ENCODE data around the gene EED. TPM values are rescaled to one million over a fixed set of nuclear protein-coding genes. Genes with fewer than 3 reads are reported as not detected.

The EED gene
- total and polyA plus RNA-seq, 4 donors = 5.4 to 17.1 (median 8.2) TPM

- TF ChIP-seq JUND (IDR thresholded peaks at IDR 0.05) (no peak), EGR1 (IDR thresholded peaks at IDR 0.05; ENCODE audit: low read depth in 2 of 2) (no peak), YY1 (IDR thresholded peaks at IDR 0.05) (no peak), RXRA (IDR thresholded peaks at IDR 0.05) (no peak)
Measured at GRCh38 chr11:86210898-86211297, 33.7 kb upstream of the EED start (continued).

GRCh38 chr11:86211619-86212018 lies 32.9 kb upstream of the EED start:
- no peaks in the 10 kb centered on the region for H3K36me3 ChIP-seq (ENCODE audit: control insufficient read depth in 4 of 4, insufficient read depth in 3 of 4, low read depth in 1 of 4, low read length in 3 of 4)
- H3K27me3 ChIP-seq (ENCODE audit: control insufficient read depth in 4 of 4, insufficient read depth in 4 of 4, low read length in 3 of 4) = no peaks in the 10 kb centered on the region
- no peak overlapping the region for H3K9ac ChIP-seq (ENCODE audit: low read depth in 1 of 2, low read length in 2 of 2)
- no peaks in the 10 kb centered on the region for H3K9me3 ChIP-seq (ENCODE audit: control insufficient read depth in 4 of 4, low read length in 3 of 4)
- no peak for DNase-seq (ENCODE audit: low spot score)
- peaks cover 0 to 3% (median 0%) of the 10 kb centered on the region in 4 donors for H3K4me1 ChIP-seq (ENCODE audit: control insufficient read depth in 4 of 4, insufficient read depth in 4 of 4, low read length in 3 of 4)
- 85% methylated on average over 4 of the region's 4 CpGs for WGBS
- H3K4me3 ChIP-seq (ENCODE audit: low read depth in 1 of 3, low read length in 3 of 3) = no peak overlapping the region
- no peak overlapping the region for H3K27ac ChIP-seq (ENCODE audit: low read depth in 1 of 2, low read length in 2 of 2)
- no peak for TF ChIP-seq JUND (IDR thresholded peaks at IDR 0.05)
- TF ChIP-seq HNF4G (IDR thresholded peaks at IDR 0.05) = no peak
- no peak for TF ChIP-seq FOXA1 (IDR thresholded peaks at IDR 0.05)
- TF ChIP-seq FOXA2 (IDR thresholded peaks at IDR 0.05) = no peak
- no peak for TF ChIP-seq SP1 (IDR thresholded peaks at IDR 0.05)
- no peak for TF ChIP-seq ZBTB33 (IDR thresholded peaks at IDR 0.05)
- TF ChIP-seq GABPA (IDR thresholded peaks at IDR 0.05 in 1 of 2, conservative IDR thresholded peaks at IDR 0.05 in 1 of 2) = no peak
- no peak for TF ChIP-seq EGR1 (IDR thresholded peaks at IDR 0.05; ENCODE audit: low read depth in 2 of 2)

GRCh38 chr11:86212019-86212611 lies 32.4 kb upstream of the EED start:
- Histone ChIP-seq H3K36me3 (ENCODE audit: control insufficient read depth in 4 of 4, insufficient read depth in 3 of 4, low read depth in 1 of 4, low read length in 3 of 4) (no peaks in the 10 kb centered on the region), H3K27me3 (ENCODE audit: control insufficient read depth in 4 of 4, insufficient read depth in 4 of 4, low read length in 3 of 4) (no peaks in the 10 kb centered on the region), H3K27ac (ENCODE audit: low read depth in 1 of 2, low read length in 2 of 2) (no peak overlapping the region), H3K4me1 (ENCODE audit: control insufficient read depth in 4 of 4, insufficient read depth in 4 of 4, low read length in 3 of 4) (peaks cover 0 to 3% (median 0%) of the 10 kb centered on the region in 4 donors), H3K9me3 (ENCODE audit: control insufficient read depth in 4 of 4, low read length in 3 of 4) (no peaks in the 10 kb centered on the region), H3K4me3 (ENCODE audit: low read depth in 1 of 3, low read length in 3 of 3) (no peak overlapping the region), H3K9ac (ENCODE audit: low read depth in 1 of 2, low read length in 2 of 2) (no peak overlapping the region)
- TF ChIP-seq SP1 (IDR thresholded peaks at IDR 0.05) (no peak), TAF1 (conservative IDR thresholded peaks at IDR 0.05) (no peak), REST (IDR thresholded peaks at IDR 0.05) (no peak), NR2F2 (IDR thresholded peaks at IDR 0.05) (no peak), FOXA2 (IDR thresholded peaks at IDR 0.05) (no peak), GABPA (IDR thresholded peaks at IDR 0.05 in 1 of 2, conservative IDR thresholded peaks at IDR 0.05 in 1 of 2) (no peak), HNF4G (IDR thresholded peaks at IDR 0.05) (no peak), YY1 (IDR thresholded peaks at IDR 0.05) (no peak), CTCF (IDR thresholded peaks at IDR 0.05; ENCODE audit: low read depth, low read length, missing input control) (no peak), MAX (IDR thresholded peaks at IDR 0.05) (no peak), EGR1 (IDR thresholded peaks at IDR 0.05; ENCODE audit: low read depth in 2 of 2) (no peak)
- no peak for DNase-seq (ENCODE audit: low spot score)
- 95% methylated on average over 2 of the region's 2 CpGs for WGBS
